SK-N-SH (cell line): ENCODE measurements around the gene ZNF219. TPM values are rescaled to one million over a fixed set of nuclear protein-coding genes. Genes with fewer than 3 reads are reported as not detected.
A peak's percentile ranks its signal among the peaks of the same experiment; 100 is the strongest.

Source experiments
- CTCF ChIA-PET: fragments of 300-600, 350-600 bp; formaldehyde crosslinking; extraction: SDS; loops from one replicate; lab custom pipeline; 2021; lab: Yijun Ruan, JAX
- POLR2A ChIA-PET: fragments of 350-600 bp; sonication (Branson Sonifier 250); formaldehyde crosslinking; extraction: SDS; loops from one replicate; lab custom pipeline; 2020; ENCODE audit warnings: antibody characterized with exemption, inconsistent platforms; lab: Yijun Ruan, JAX
- DNase-seq: peaks from one replicate; pipeline ENCODE4 v3.0.0; 2012
- H2AFZ ChIP-seq: fragments of 200-600 bp; sonication (generic); 2 replicates; pipeline ENCODE4 v1.8.1; 2016; ENCODE audit warnings: antibody characterized with exemption, mild to moderate bottlenecking, low read depth
- H3F3A ChIP-seq: fragments of 200-600 bp; sonication (generic); replicated peaks from 2 replicates; pipeline ENCODE3; 2016; ENCODE audit warnings: antibody characterized with exemption, mild to moderate bottlenecking; ENCODE audit not compliant: insufficient read depth
- H3K27ac ChIP-seq, 2 experiments: fragments of 200-500 bp in 1 of 2; fragments of 200-600 bp in 1 of 2; sonication (Bioruptor generic) in 1 of 2; sonication (generic), shearing (Covaris generic) in 1 of 2; 2 replicates each; pipeline versions ENCODE4 v1.5.1 to v1.6.1; 2014 to 2016; ENCODE audit warnings: low read depth in 2 of 2, inconsistent platforms in 1 of 2, low read length in 1 of 2, mild to moderate bottlenecking in 1 of 2, mixed read lengths in 1 of 2
- H3K27me3 ChIP-seq: fragments of 200-600 bp; sonication (generic), shearing (Covaris generic); 2 replicates; pipeline ENCODE4 v1.6.1; 2016; ENCODE audit warnings: mixed run types; ENCODE audit not compliant: insufficient read depth
- H3K36me3 ChIP-seq, 2 experiments: fragments of 200-500 bp in 1 of 2; fragments of 200-600 bp in 1 of 2; sonication (Bioruptor generic) in 1 of 2; sonication (generic) in 1 of 2; replicated peaks in 1 of 2; 2 replicates each; pipeline versions ENCODE3 to v1.5.1; 2014 to 2016; ENCODE audit warnings: low read length in 1 of 2, mild to moderate bottlenecking in 1 of 2; ENCODE audit not compliant: insufficient read depth in 2 of 2, control insufficient read depth in 1 of 2
- H3K4me1 ChIP-seq, 2 experiments: fragments of 200-500 bp in 1 of 2; fragments of 200-600 bp in 1 of 2; sonication (Bioruptor generic) in 1 of 2; sonication (generic), shearing (Covaris generic) in 1 of 2; 2 replicates each; pipeline versions ENCODE4 v1.5.1 to v1.6.1; 2014 to 2016; ENCODE audit warnings: low read depth in 1 of 2, low read length in 1 of 2, mixed run types in 1 of 2; ENCODE audit not compliant: insufficient read depth in 2 of 2, control insufficient read depth in 1 of 2
- H3K4me2 ChIP-seq: fragments of 200-600 bp; sonication (generic), shearing (Covaris generic); 2 replicates; pipeline ENCODE4 v1.6.1; 2017; ENCODE audit warnings: mixed run types
- H3K4me3 ChIP-seq, 2 experiments: fragments of 200-500 bp in 1 of 2; fragments of 200-600 bp in 1 of 2; sonication (Bioruptor generic) in 1 of 2; sonication (generic), shearing (Covaris generic) in 1 of 2; 2 replicates each; pipeline versions ENCODE4 v1.5.1 to v1.8.1; 2014 to 2016; ENCODE audit warnings: low read depth in 2 of 2, inconsistent platforms in 1 of 2, low read length in 1 of 2, mild to moderate bottlenecking in 1 of 2, mixed read lengths in 1 of 2, moderate library complexity in 1 of 2
- H3K79me2 ChIP-seq: fragments of 200-600 bp; sonication (generic); 2 replicates; pipeline ENCODE4 v1.8.1; 2017; ENCODE audit warnings: mild to moderate bottlenecking; ENCODE audit not compliant: insufficient read depth
- H3K9ac ChIP-seq: fragments of 200-600 bp; sonication (generic); 2 replicates; pipeline ENCODE4 v1.6.1; 2017; ENCODE audit warnings: mixed run types
- H3K9me2 ChIP-seq: fragments of 200-600 bp; sonication (generic); 2 replicates; pipeline ENCODE4 v1.6.1; 2017; ENCODE audit warnings: mixed run types
- H3K9me3 ChIP-seq: fragments of 200-600 bp; sonication (generic); 2 replicates; pipeline ENCODE4 v1.6.1; 2017; ENCODE audit warnings: mixed run types, mild to moderate bottlenecking, moderate library complexity
- H4K20me1 ChIP-seq: fragments of 200-600 bp; sonication (generic); 2 replicates; pipeline ENCODE4 v1.6.1; 2017; ENCODE audit warnings: mild to moderate bottlenecking, mixed run types; ENCODE audit not compliant: insufficient read depth
- EP300 ChIP-seq, 2 experiments: IDR thresholded peaks; 2 replicates each; pipeline versions ENCODE4 v1.4.0 to v1.6.1; 2012; ENCODE audit warnings: borderline replicate concordance in 1 of 2, low read depth in 1 of 2, low read length in 1 of 2
- GATA2 ChIP-seq: sonication (generic); formaldehyde crosslinking; IDR thresholded peaks from 2 replicates; pipeline ENCODE4 v1.5.0; 2020; ENCODE audit warnings: mild to moderate bottlenecking, missing genetic modification reagents
- NRF1 ChIP-seq: IDR thresholded peaks from 2 replicates; pipeline ENCODE4 v1.6.1; 2012; ENCODE audit warnings: low read depth, mild to moderate bottlenecking, low read length
- RXRA ChIP-seq: IDR thresholded peaks from 2 replicates; pipeline ENCODE4 v1.4.0; 2012; ENCODE audit warnings: low read depth, mild to moderate bottlenecking, borderline replicate concordance
- TCF12 ChIP-seq: IDR thresholded peaks from 2 replicates; pipeline ENCODE4 v1.4.0; 2012
- TEAD4 ChIP-seq: IDR thresholded peaks from 2 replicates; pipeline ENCODE4 v1.4.0; 2012; ENCODE audit warnings: mild to moderate bottlenecking, borderline replicate concordance; ENCODE audit not compliant: insufficient read depth
- WGBS: methylation state at CpG from one replicate; pipeline ENCODE4 v1.1.6; 2017; ENCODE audit warnings: low lambda C conversion rate; 5-methylcytosine and 5-hydroxymethylcytosine counted together
- polyA plus RNA-seq, 3 experiments: library from polyadenylated mRNA; depleted of rRNA; stranded (reverse); fragments of >200 nt; gene quantifications; 2 replicates each; pipeline ENCODE4 v1.2.3, GENCODE V29; 2012
- TF ChIP-seq, protein P1 (sequence below): fragments of 150-350 bp; IDR thresholded peaks from 2 replicates; pipeline ENCODE4 v1.6.1; 2017; ENCODE audit warnings: antibody characterized with exemption, low read length, low read depth, borderline replicate concordance
- TF ChIP-seq, protein P2 (sequence below): fragments of 200-600 bp; sonication (generic); IDR thresholded peaks from 2 replicates; pipeline ENCODE4 v1.6.1; 2017; ENCODE audit warnings: antibody characterized with exemption, mild to moderate bottlenecking, moderate library complexity
- TF ChIP-seq, protein P3 (sequence below): IDR thresholded peaks from 2 replicates; pipeline ENCODE4 v1.4.0; 2012; ENCODE audit warnings: low read depth, borderline replicate concordance
- TF ChIP-seq, protein P4 (sequence below): IDR thresholded peaks from 2 replicates; pipeline ENCODE4 v1.4.0; 2012; ENCODE audit warnings: low read depth, borderline replicate concordance
- TF ChIP-seq, protein P5 (sequence below): IDR thresholded peaks from 2 replicates; pipeline ENCODE4 v1.4.0; 2012; ENCODE audit warnings: low read depth
- TF ChIP-seq, protein P6 (sequence below): IDR thresholded peaks from 2 replicates; pipeline ENCODE4; 2012
- TF ChIP-seq, protein P7 (sequence below): fragments of 150-350 bp; IDR thresholded peaks from 2 replicates; pipeline ENCODE4 v1.6.1; 2016; ENCODE audit warnings: mild to moderate bottlenecking, low read depth, low read length

The ZNF219 gene
- polyA plus RNA-seq, 1 of the 3 experiments (the other 2 are of a cell fraction) = 24.1 TPM

DNA sequence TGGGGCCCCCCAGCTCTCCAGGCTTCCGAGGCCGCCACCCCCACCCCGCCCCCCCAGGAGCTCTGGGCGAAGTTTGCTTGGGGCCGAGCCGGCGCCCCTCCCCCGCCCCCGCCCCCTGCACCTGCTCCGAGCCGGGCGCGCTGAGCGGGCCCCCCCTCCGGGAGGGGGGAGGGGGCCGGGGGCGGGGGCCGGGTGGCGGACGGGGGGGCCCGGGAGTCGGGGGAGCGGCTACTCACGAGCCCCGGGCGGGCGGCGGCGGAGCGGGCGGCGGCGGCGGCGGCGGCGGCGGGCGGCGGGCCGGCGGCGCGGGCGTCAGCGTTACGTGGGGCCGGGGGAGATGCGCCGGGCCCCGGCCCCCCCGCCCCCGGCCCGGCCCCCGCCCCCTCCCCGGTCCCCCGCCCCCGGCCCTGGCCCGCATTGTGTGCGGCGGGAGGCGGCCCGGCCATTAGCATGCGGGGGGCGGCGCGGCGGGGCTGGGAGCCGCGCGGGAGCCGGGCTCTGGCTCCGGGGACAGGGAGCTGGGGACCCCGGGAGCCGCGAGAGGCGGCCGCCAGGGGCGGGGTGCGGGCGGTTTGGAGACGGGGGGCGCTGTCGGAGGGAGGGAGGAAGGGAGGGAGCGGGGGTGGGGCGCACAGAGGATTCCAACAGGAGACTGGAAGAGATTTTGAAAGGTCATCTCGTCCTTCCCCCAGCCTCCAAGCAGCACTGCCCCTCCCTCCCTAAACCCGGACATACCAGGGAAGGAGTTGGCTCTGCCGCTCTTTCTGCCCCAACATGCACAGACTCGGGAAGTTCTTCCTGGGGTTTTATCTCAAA is at the start of gene ZNF219 (continued):
- TF ChIP-seq, protein P1, sequence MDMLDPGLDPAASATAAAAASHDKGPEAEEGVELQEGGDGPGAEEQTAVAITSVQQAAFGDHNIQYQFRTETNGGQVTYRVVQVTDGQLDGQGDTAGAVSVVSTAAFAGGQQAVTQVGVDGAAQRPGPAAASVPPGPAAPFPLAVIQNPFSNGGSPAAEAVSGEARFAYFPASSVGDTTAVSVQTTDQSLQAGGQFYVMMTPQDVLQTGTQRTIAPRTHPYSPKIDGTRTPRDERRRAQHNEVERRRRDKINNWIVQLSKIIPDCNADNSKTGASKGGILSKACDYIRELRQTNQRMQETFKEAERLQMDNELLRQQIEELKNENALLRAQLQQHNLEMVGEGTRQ = no peak
- TF ChIP-seq, protein P2, sequence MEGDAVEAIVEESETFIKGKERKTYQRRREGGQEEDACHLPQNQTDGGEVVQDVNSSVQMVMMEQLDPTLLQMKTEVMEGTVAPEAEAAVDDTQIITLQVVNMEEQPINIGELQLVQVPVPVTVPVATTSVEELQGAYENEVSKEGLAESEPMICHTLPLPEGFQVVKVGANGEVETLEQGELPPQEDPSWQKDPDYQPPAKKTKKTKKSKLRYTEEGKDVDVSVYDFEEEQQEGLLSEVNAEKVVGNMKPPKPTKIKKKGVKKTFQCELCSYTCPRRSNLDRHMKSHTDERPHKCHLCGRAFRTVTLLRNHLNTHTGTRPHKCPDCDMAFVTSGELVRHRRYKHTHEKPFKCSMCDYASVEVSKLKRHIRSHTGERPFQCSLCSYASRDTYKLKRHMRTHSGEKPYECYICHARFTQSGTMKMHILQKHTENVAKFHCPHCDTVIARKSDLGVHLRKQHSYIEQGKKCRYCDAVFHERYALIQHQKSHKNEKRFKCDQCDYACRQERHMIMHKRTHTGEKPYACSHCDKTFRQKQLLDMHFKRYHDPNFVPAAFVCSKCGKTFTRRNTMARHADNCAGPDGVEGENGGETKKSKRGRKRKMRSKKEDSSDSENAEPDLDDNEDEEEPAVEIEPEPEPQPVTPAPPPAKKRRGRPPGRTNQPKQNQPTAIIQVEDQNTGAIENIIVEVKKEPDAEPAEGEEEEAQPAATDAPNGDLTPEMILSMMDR = peak; percentile 18; the same call in 1 of the 2 replicates

DNA sequence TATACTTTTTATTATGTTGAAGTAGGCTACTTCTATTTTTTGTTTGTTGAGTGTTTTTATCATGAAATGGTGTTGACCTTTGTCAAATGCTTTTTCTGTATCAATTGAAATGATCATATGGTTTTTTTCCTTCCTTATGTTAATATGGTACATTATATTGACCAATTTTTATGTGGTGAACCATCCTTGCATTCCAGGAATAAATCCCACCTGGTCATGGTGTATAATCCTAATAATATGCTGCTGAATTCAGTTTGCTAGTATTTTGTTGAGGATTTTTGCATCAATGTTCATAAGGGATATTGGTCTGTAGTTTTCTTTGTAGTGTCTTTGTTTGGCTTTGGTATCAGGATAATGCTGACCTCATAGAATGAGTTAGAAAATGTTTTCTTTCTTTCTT is 47.0 kb upstream of the ZNF219 start:
- no peaks in the 10 kb centered on the region for H3K9me3 ChIP-seq
- no peaks in the 10 kb centered on the region for H3F3A ChIP-seq
- H3K4me3 ChIP-seq = no peak overlapping the region
- no peak overlapping the region for H3K4me2 ChIP-seq
- H3K79me2 ChIP-seq = no peaks in the 10 kb centered on the region
- no peak overlapping the region for H3K9ac ChIP-seq
- H3K27me3 ChIP-seq = peaks cover 8% of the 10 kb centered on the region; the same call in 1 of the 2 replicates
- no peaks in the 10 kb centered on the region for H4K20me1 ChIP-seq
- DNase-seq = no peak
- ChIA-PET POLR2A (no interaction called here), CTCF (interaction anchor here (3.7 kb wide), 1 partner anchor 9 kb away, joined by 15 read pairs; no protein-coding TSS in a partner anchor)
- no peak overlapping the region for H2AFZ ChIP-seq
- no peaks in the 10 kb centered on the region for H3K4me1 ChIP-seq
- H3K9me2 ChIP-seq = no peaks in the 10 kb centered on the region
- TF ChIP-seq, protein P3, sequence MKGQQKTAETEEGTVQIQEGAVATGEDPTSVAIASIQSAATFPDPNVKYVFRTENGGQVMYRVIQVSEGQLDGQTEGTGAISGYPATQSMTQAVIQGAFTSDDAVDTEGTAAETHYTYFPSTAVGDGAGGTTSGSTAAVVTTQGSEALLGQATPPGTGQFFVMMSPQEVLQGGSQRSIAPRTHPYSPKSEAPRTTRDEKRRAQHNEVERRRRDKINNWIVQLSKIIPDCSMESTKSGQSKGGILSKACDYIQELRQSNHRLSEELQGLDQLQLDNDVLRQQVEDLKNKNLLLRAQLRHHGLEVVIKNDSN = no peak
- no peak for TF ChIP-seq RXRA
- H3K27ac ChIP-seq = no peak overlapping the region
- no peaks in the 10 kb centered on the region for H3K36me3 ChIP-seq

DNA sequence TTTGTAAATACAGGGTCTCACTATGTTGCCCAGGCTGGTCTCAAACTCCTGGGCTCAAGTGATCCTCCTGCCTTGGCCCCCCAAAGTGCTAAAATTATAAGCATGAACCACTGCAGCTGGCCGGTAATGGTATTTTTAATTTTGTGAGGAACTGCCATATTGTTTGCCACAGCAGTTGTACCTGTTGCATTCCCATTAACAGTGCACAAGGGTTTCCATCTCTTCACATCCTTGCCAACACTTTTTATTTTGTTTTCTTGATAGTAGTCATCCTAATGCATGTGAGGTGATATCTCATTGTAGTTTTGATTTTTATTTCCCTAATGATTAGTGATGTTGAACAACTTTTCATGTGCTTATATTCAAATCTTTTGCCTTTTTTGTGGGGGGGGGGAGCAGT is 43.9 kb upstream of the ZNF219 start:
- POLR2A ChIA-PET = no interaction called here
- H3K9me3 ChIP-seq = no peaks in the 10 kb centered on the region
- no peaks in the 10 kb centered on the region for H3F3A ChIP-seq
- no peaks in the 10 kb centered on the region for H4K20me1 ChIP-seq
- no peak overlapping the region for H3K27ac ChIP-seq
- H3K36me3 ChIP-seq = no peaks in the 10 kb centered on the region
- H3K27me3 ChIP-seq = no peaks in the 10 kb centered on the region; the same call in 1 of the 2 replicates
- 18% methylated on average over 1 of the region's 1 CpG for WGBS
- H3K9ac ChIP-seq = no peak overlapping the region
- H3K4me3 ChIP-seq = no peak overlapping the region
- no peaks in the 10 kb centered on the region for H3K4me1 ChIP-seq
- 0 out of 2 replicates have a peak overlapping the region, but pooled peaks have one; percentile 60 for H3K4me2 ChIP-seq
- CTCF ChIA-PET = no interaction called here
- no peaks in the 10 kb centered on the region for H3K79me2 ChIP-seq
- no peak overlapping the region for H2AFZ ChIP-seq
- DNase-seq = no peak
- no peaks in the 10 kb centered on the region for H3K9me2 ChIP-seq
- TF ChIP-seq, protein P4, sequence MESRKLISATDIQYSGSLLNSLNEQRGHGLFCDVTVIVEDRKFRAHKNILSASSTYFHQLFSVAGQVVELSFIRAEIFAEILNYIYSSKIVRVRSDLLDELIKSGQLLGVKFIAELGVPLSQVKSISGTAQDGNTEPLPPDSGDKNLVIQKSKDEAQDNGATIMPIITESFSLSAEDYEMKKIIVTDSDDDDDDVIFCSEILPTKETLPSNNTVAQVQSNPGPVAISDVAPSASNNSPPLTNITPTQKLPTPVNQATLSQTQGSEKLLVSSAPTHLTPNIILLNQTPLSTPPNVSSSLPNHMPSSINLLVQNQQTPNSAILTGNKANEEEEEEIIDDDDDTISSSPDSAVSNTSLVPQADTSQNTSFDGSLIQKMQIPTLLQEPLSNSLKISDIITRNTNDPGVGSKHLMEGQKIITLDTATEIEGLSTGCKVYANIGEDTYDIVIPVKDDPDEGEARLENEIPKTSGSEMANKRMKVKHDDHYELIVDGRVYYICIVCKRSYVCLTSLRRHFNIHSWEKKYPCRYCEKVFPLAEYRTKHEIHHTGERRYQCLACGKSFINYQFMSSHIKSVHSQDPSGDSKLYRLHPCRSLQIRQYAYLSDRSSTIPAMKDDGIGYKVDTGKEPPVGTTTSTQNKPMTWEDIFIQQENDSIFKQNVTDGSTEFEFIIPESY = no peak
- TF ChIP-seq, protein P5, sequence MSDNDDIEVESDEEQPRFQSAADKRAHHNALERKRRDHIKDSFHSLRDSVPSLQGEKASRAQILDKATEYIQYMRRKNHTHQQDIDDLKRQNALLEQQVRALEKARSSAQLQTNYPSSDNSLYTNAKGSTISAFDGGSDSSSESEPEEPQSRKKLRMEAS = no peak
- TF ChIP-seq TCF12 = no peak
- TF ChIP-seq, protein P6, sequence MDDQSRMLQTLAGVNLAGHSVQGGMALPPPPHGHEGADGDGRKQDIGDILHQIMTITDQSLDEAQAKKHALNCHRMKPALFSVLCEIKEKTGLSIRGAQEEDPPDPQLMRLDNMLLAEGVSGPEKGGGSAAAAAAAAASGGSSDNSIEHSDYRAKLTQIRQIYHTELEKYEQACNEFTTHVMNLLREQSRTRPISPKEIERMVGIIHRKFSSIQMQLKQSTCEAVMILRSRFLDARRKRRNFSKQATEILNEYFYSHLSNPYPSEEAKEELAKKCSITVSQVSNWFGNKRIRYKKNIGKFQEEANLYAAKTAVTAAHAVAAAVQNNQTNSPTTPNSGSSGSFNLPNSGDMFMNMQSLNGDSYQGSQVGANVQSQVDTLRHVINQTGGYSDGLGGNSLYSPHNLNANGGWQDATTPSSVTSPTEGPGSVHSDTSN = no peak
- no peak for TF ChIP-seq GATA2 (CRISPR knock-in tag)
- no peak for TF ChIP-seq EP300 (IDR thresholded peaks at IDR 0.05; ENCODE audit: borderline replicate concordance in 1 of 2, low read depth in 1 of 2, low read length in 1 of 2)
- TF ChIP-seq NRF1 = no peak
- TF ChIP-seq TEAD4 = no peak
- TF ChIP-seq, protein P1 = no peak
- TF ChIP-seq, protein P7, sequence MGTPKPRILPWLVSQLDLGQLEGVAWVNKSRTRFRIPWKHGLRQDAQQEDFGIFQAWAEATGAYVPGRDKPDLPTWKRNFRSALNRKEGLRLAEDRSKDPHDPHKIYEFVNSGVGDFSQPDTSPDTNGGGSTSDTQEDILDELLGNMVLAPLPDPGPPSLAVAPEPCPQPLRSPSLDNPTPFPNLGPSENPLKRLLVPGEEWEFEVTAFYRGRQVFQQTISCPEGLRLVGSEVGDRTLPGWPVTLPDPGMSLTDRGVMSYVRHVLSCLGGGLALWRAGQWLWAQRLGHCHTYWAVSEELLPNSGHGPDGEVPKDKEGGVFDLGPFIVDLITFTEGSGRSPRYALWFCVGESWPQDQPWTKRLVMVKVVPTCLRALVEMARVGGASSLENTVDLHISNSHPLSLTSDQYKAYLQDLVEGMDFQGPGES = no peak
